Endothelial cell of umbilical vein (primary cell): ENCODE data around the gene ULBP2.

Source experiments
- CTCF ChIP-seq, 2 donors: IDR thresholded peaks; 1 replicate in 1 of 2; 2 replicates in 1 of 2; pipeline ENCODE4 v1.5.1; 2011; ENCODE audit warnings: low read length in 2 of 2, mild to moderate bottlenecking in 2 of 2, moderate library complexity in 2 of 2, control low read depth in 1 of 2, inconsistent platforms in 1 of 2, low read depth in 1 of 2; ENCODE audit not compliant: insufficient read depth in 1 of 2; ENCODE audit errors: extremely low read depth in 1 of 2
- MYC ChIP-seq: IDR thresholded peaks from one replicate; pipeline ENCODE4 v1.6.1; 2011; ENCODE audit warnings: mild to moderate bottlenecking, low read depth, low read length
- POLR2A ChIP-seq: IDR thresholded peaks from 2 replicates; pipeline ENCODE4 v1.6.1; 2012; ENCODE audit warnings: low read depth, mild to moderate bottlenecking, control low read depth, low read length

- TF ChIP-seq MYC (no peak), CTCF (IDR thresholded peaks at IDR 0.05; ENCODE audit: extremely low read depth in 1 of 2, insufficient read depth in 1 of 2, low read depth in 1 of 2, low read length in 2 of 2) (no peak), POLR2A (no peak)
Observed at GRCh38 chr6:149909701-149910470, 31.9 kb upstream of the ULBP2 start.
